Gastroesophageal sphincter (tissue), 4 donors: Measurements from ENCODE around the gene ADM2. TPM values are rescaled to one million over a fixed set of nuclear protein-coding genes. Genes with fewer than 3 reads are reported as not detected.

Source experiments
- ATAC-seq: fragments of 150-250 bp; one replicate; pipeline ENCODE4 v1.9.1; 2016; ENCODE audit warnings: mild to moderate bottlenecking, moderate library complexity
- H3K27ac ChIP-seq, 4 donors: fragments of 200-600 bp; sonication (generic) in 3 of 4; 1 replicate in 3 of 4; 2 replicates in 1 of 4; pipeline ENCODE4 v1.5.1; 2016 to 2019
- H3K27me3 ChIP-seq: fragments of 200-600 bp; sonication (generic); one replicate; pipeline ENCODE4 v1.5.1; 2019
- H3K36me3 ChIP-seq, 2 donors: fragments of 200-600 bp; sonication (generic); one replicate each; pipeline ENCODE4 v1.5.1; 2019; ENCODE audit warnings: control low read depth in 1 of 2
- H3K4me1 ChIP-seq, 3 donors: fragments of 200-600 bp; sonication (generic); 1 replicate in 2 of 3; 2 replicates in 1 of 3; pipeline ENCODE4 v1.5.1; 2016 to 2019; ENCODE audit warnings: control low read depth in 2 of 3
- H3K4me3 ChIP-seq, 2 donors: fragments of 200-600 bp; sonication (generic); one replicate each; pipeline ENCODE4 v1.5.1; 2019; ENCODE audit warnings: mild to moderate bottlenecking in 1 of 2, moderate library complexity in 1 of 2
- H3K9me3 ChIP-seq, 3 donors: fragments of 200-600 bp; sonication (generic); one replicate each; pipeline ENCODE4 v1.5.1; 2017 to 2019; ENCODE audit warnings: control low read depth in 2 of 3
- EP300 ChIP-seq: sonication (generic); formaldehyde crosslinking; IDR thresholded peaks from one replicate; pipeline ENCODE4 v1.6.1; 2017; ENCODE audit warnings: antibody characterized with exemption, mild to moderate bottlenecking
- POLR2A ChIP-seq, 2 donors: fragments of 450-650 bp; IDR thresholded peaks; one replicate each; pipeline ENCODE4 v1.6.1; 2017; ENCODE audit warnings: antibody characterized with exemption in 2 of 2, mild to moderate bottlenecking in 2 of 2, moderate library complexity in 1 of 2
- POLR2AphosphoS5 ChIP-seq: sonication (generic); formaldehyde crosslinking; IDR thresholded peaks from one replicate; pipeline ENCODE4 v1.6.1; 2017; ENCODE audit warnings: antibody characterized with exemption
- WGBS, 2 donors: methylation state at CpG; one replicate each; pipeline ENCODE4 v1.1.5; 2018; ENCODE audit warnings: low coverage in 1 of 2; 5-methylcytosine and 5-hydroxymethylcytosine counted together
- total RNA-seq, 4 donors: library from RNA; depleted of rRNA; stranded (reverse); fragments of >200 nt; gene quantifications; one replicate each; pipeline ENCODE4 v1.1.0, GENCODE V29; 2016
- TF ChIP-seq, protein P1 (sequence below), 4 experiments: fragments of 200-600 bp in 2 of 4; fragments of 450-650 bp in 2 of 4; sonication (generic) in 1 of 4; IDR thresholded peaks; one replicate each; pipeline ENCODE4 v1.5.1; 2017 to 2019; ENCODE audit warnings: antibody characterized with exemption in 4 of 4, mild to moderate bottlenecking in 2 of 4, moderate library complexity in 2 of 4

ADM2 gene
- total RNA-seq, 4 donors from 2014 or later, result 0.40 TPM; not detected in 3

DNA sequence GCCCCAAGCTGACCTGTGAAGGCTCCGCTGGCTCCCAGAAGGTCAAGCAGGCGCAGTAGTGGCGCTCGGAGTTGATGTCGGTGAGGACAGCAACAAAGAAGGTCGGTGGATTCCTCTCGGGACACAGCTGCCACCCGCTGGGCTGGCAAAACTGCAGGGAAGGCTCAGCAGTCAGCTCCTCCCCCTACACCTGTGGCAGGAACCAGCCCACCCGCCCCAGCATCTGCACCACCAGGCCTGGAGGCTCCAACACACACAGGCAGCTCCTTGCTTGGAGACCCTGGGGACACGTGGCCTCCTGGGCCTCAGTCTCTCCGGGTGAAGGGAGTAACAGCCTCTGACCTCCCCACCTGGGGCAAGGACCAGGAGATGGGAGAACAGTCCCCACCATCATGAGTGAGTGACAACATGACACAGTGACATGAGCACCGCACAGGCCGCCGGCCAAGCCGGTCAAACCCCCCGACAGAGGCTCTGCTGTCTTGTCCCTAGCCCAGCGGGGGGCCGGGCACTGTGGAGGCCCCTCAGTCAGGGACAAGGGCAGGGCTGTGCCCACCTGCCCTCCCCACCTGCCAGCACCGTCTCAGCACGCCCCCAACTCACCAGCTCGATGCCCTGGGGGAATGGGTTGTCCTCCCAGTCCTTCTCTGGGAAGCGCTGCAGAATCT lies 13.4 kb upstream of the ADM2 start:
- no peak for ATAC-seq
- TF ChIP-seq, protein P1, sequence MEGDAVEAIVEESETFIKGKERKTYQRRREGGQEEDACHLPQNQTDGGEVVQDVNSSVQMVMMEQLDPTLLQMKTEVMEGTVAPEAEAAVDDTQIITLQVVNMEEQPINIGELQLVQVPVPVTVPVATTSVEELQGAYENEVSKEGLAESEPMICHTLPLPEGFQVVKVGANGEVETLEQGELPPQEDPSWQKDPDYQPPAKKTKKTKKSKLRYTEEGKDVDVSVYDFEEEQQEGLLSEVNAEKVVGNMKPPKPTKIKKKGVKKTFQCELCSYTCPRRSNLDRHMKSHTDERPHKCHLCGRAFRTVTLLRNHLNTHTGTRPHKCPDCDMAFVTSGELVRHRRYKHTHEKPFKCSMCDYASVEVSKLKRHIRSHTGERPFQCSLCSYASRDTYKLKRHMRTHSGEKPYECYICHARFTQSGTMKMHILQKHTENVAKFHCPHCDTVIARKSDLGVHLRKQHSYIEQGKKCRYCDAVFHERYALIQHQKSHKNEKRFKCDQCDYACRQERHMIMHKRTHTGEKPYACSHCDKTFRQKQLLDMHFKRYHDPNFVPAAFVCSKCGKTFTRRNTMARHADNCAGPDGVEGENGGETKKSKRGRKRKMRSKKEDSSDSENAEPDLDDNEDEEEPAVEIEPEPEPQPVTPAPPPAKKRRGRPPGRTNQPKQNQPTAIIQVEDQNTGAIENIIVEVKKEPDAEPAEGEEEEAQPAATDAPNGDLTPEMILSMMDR (IDR thresholded peaks at IDR 0.05), result no peak
- TF ChIP-seq POLR2A (IDR thresholded peaks at IDR 0.05), result no peak
- no peak for TF ChIP-seq EP300
- no peak for TF ChIP-seq POLR2AphosphoS5
- H3K36me3 ChIP-seq, result peaks cover 0 to 63% of the 10 kb centered on the region in 2 donors
- peaks cover 0 to 48% (median 33%) of the 10 kb centered on the region in 3 donors for H3K4me1 ChIP-seq
- H3K9me3 ChIP-seq, result no peaks in the 10 kb centered on the region
- H3K4me3 ChIP-seq, result no peak overlapping the region
- no peaks in the 10 kb centered on the region for H3K27me3 ChIP-seq
- H3K27ac ChIP-seq, result no peak overlapping the region
- 88% methylated on average over 5 of the region's 22 CpGs; no CpG with 5 or more reads in 1 of the 2 donors for WGBS, 2 donors

DNA sequence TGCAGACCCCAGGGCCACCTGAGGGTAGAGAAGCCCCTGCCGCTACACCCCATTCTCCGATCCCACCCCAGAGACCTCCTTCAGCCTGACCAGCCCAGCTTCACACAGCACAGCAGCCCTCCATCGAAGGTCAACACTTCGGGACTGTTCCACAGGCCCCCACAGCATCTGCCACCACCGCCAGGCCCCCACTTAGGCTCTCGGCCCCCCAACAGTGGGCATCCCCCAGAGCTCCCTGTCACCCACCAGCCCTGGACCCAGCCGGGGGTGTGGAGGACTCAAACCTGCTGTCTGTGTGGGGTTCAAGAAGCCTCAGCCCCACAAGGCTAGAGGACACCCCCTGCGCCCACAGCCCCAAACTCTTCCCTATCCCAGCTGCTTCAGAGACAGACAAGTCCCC lies 12.7 kb upstream of the ADM2 start:
- Histone ChIP-seq H3K9me3 (no peaks in the 10 kb centered on the region), H3K4me3 (no peak overlapping the region), H3K27ac (no peak overlapping the region), H3K4me1 (peaks cover 0 to 55% (median 40%) of the 10 kb centered on the region in 3 donors), H3K27me3 (no peaks in the 10 kb centered on the region), H3K36me3 (peaks cover 0 to 56% of the 10 kb centered on the region in 2 donors)
- 50% methylated on average over 2 of the region's 8 CpGs; no CpG with 5 or more reads in 1 of the 2 donors for WGBS, 2 donors
- TF ChIP-seq EP300, result no peak
- TF ChIP-seq POLR2A (IDR thresholded peaks at IDR 0.05), result no peak
- TF ChIP-seq, protein P1 (IDR thresholded peaks at IDR 0.05), result no peak
- TF ChIP-seq POLR2AphosphoS5, result no peak
- no peak for ATAC-seq

DNA sequence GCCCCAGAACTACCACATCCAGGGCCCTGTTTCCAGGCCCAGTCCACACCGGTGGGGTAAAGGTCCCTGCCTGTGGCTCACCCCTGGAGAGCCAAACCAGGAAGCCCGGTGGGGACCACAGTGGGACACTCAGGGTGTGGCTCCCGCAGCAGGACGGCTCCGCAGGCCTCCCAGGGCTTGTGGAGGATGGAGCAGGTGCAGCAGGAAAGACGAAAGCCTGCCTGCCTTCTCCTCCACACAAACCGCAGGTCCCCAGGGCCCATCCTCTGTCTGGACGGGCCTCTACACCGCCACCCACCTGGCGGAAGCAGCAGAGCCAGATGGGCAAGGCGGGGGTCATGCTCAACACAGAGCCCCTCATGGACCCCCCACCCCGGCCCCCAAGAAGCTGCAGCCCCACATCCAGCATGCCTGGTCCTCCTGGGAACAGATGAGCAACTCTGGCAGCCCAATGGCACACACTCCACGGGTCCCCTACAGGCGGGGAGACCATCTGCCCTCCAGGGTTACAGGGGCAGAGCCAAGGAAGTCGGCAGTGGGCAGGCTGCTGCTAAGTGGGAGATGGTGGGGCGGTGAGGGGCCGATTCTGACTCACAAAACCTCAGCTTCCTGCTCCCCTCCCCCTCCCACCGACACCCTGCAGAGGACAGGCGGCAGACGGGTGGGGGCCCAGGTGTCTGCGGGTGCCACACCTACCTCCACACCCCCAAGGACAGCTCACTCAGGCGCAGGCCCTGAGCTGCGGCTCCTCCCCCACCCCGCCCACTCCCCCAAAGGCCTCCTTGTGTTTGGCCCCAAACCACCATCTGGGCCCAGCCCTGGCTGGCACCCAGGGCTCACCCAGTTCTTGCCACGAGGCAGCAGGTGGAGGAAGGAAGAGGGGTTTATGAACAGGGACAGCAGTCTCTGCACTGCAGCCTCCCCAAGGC lies 11.7 kb upstream of the ADM2 start:
- no peak for ATAC-seq
- Histone ChIP-seq H3K9me3 (no peaks in the 10 kb centered on the region), H3K4me1 (peaks cover 0 to 61% (median 43%) of the 10 kb centered on the region in 3 donors), H3K27ac (no peak overlapping the region), H3K36me3 (peaks cover 0 to 46% of the 10 kb centered on the region in 2 donors), H3K27me3 (no peaks in the 10 kb centered on the region), H3K4me3 (no peak overlapping the region)
- WGBS, 2 donors, result no CpG with 5 or more reads among the region's 25 CpGs
- TF ChIP-seq EP300, result no peak
- TF ChIP-seq POLR2AphosphoS5, result no peak
- no peak for TF ChIP-seq POLR2A (IDR thresholded peaks at IDR 0.05)
- TF ChIP-seq, protein P1 (IDR thresholded peaks at IDR 0.05), result no peak

DNA sequence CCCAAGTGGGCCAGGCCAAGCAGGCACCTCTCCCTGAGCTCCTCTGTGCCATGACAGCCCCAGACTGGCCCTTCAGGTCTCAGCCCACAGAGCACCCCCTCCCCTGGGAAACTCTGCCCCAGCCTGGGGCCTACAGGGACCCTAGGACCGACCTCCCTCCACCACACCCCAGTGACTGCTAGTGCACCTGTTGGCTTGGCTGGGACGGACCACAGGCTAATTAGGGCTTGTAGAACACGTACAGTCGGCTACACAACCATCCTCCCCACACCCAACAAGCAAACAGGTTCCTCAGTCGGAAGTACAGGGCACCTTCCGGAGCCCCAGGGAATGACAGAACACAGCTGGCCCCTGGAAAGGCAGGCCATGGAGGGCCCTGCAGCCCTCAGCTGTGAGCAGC lies 10.9 kb upstream of the ADM2 start:
- Histone ChIP-seq H3K4me1 (peaks cover 0 to 66% (median 47%) of the 10 kb centered on the region in 3 donors), H3K36me3 (peaks cover 0 to 37% of the 10 kb centered on the region in 2 donors), H3K4me3 (no peak overlapping the region), H3K27ac (peak overlapping the region in 1 of 4 donors; percentile 24), H3K27me3 (no peaks in the 10 kb centered on the region), H3K9me3 (no peaks in the 10 kb centered on the region)
- WGBS, 2 donors, result no CpG with 5 or more reads among the region's 6 CpGs
- TF ChIP-seq POLR2AphosphoS5 (no peak), POLR2A (IDR thresholded peaks at IDR 0.05) (no peak), EP300 (no peak)
- TF ChIP-seq, protein P1 (IDR thresholded peaks at IDR 0.05), result no peak
- no peak for ATAC-seq
